ENCODE results near the gene NELL1. TPM values are rescaled to one million over a fixed set of nuclear protein-coding genes. Genes with fewer than 3 reads are reported as not detected.

The NELL1 gene
- total RNA-seq, 1 experiment from 2014 or later = not detected

DNA sequence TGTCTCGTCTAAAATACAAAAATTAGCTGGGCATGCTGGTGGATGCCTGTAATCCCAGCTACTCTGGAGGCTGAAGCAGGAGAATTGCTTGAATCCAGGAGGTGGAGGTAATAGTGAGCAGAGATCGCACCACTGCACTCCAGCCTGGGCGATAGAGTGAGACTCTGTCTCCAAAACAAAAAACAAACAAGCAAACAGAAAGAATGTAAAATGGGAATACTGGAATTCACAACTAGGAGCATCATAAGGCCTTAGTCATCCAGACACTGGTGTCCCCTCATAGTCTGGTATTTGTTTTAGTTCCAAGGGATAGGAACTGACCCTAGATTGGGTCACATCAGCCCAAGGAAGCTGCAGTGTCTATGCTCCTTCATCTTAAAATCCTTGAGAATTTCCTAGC is 520.8 kb downstream of the NELL1 start:
- CTCF ChIA-PET = no interaction called here
- POLR2A ChIA-PET = no interaction called here
- intact Hi-C loops (cut with micrococcal nuclease; ENCODE audit: unreplicated experiment) = no loop called here
- no peak for DNase-seq (ENCODE audit: low read depth, low spot score)
- Histone ChIP-seq H3K4me3 (ENCODE audit: low read depth in 2 of 2, low read length in 2 of 2) (no peak overlapping the region), H3K9me3 (ENCODE audit: control insufficient read depth, insufficient read depth, low read depth, low read length) (no peaks in the 10 kb centered on the region), H3K27me3 (ENCODE audit: control insufficient read depth, insufficient read depth, low read length) (no peaks in the 10 kb centered on the region), H3K36me3 (ENCODE audit: control insufficient read depth, insufficient read depth, low read length) (no peaks in the 10 kb centered on the region), H3K4me1 (ENCODE audit: control insufficient read depth, insufficient read depth, low read length) (no peaks in the 10 kb centered on the region), H3K27ac (ENCODE audit: low read length) (no peak overlapping the region)
- no peak for ATAC-seq
- TF ChIP-seq CTCF (IDR thresholded peaks at IDR 0.05) (no peak), SIN3A (IDR thresholded peaks at IDR 0.05; ENCODE audit: borderline replicate concordance, insufficient read depth, low read depth, low read length) (no peak), POLR2AphosphoS5 (IDR thresholded peaks at IDR 0.05; ENCODE audit: low read depth, low read length) (no peak), TCF7L2 (IDR thresholded peaks at IDR 0.05; ENCODE audit: low read depth, low read length) (no peak)
- TF ChIP-seq, protein P1, sequence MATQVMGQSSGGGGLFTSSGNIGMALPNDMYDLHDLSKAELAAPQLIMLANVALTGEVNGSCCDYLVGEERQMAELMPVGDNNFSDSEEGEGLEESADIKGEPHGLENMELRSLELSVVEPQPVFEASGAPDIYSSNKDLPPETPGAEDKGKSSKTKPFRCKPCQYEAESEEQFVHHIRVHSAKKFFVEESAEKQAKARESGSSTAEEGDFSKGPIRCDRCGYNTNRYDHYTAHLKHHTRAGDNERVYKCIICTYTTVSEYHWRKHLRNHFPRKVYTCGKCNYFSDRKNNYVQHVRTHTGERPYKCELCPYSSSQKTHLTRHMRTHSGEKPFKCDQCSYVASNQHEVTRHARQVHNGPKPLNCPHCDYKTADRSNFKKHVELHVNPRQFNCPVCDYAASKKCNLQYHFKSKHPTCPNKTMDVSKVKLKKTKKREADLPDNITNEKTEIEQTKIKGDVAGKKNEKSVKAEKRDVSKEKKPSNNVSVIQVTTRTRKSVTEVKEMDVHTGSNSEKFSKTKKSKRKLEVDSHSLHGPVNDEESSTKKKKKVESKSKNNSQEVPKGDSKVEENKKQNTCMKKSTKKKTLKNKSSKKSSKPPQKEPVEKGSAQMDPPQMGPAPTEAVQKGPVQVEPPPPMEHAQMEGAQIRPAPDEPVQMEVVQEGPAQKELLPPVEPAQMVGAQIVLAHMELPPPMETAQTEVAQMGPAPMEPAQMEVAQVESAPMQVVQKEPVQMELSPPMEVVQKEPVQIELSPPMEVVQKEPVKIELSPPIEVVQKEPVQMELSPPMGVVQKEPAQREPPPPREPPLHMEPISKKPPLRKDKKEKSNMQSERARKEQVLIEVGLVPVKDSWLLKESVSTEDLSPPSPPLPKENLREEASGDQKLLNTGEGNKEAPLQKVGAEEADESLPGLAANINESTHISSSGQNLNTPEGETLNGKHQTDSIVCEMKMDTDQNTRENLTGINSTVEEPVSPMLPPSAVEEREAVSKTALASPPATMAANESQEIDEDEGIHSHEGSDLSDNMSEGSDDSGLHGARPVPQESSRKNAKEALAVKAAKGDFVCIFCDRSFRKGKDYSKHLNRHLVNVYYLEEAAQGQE (IDR thresholded peaks at IDR 0.05; ENCODE audit: insufficient read depth in 1 of 2, low read depth in 2 of 2, low read length in 1 of 2) = no peak
- no TSS peak for BruUV-seq (replicated peaks)
- in situ Hi-C loops (cut with HindIII; ENCODE audit: low pct_unique_long_range_greater_than_20kb, low sequenced_read_pairs) = no loop called here

- intact Hi-C loops (cut with micrococcal nuclease; ENCODE audit: unreplicated experiment) (no loop called here), in situ Hi-C loops (cut with HindIII; ENCODE audit: low pct_unique_long_range_greater_than_20kb, low sequenced_read_pairs) (no loop called here)
- no peak for DNase-seq (ENCODE audit: low read depth, low spot score)
- H3K4me3 ChIP-seq (ENCODE audit: low read depth in 2 of 2, low read length in 2 of 2) = no peak overlapping the region
- H3K27me3 ChIP-seq (ENCODE audit: control insufficient read depth, insufficient read depth, low read length) = no peaks in the 10 kb centered on the region
- no peaks in the 10 kb centered on the region for H3K4me1 ChIP-seq (ENCODE audit: control insufficient read depth, insufficient read depth, low read length)
- no peak for TF ChIP-seq CTCF (IDR thresholded peaks at IDR 0.05)
- TF ChIP-seq, protein P1 (IDR thresholded peaks at IDR 0.05; ENCODE audit: insufficient read depth in 1 of 2, low read depth in 2 of 2, low read length in 1 of 2) = no peak
- no peak for TF ChIP-seq TCF7L2 (IDR thresholded peaks at IDR 0.05; ENCODE audit: low read depth, low read length)
- TF ChIP-seq SIN3A (IDR thresholded peaks at IDR 0.05; ENCODE audit: borderline replicate concordance, insufficient read depth, low read depth, low read length) = no peak
- no peak for TF ChIP-seq POLR2AphosphoS5 (IDR thresholded peaks at IDR 0.05; ENCODE audit: low read depth, low read length)
- no peaks in the 10 kb centered on the region for H3K36me3 ChIP-seq (ENCODE audit: control insufficient read depth, insufficient read depth, low read length)
- BruUV-seq (replicated peaks) = no TSS peak
- ATAC-seq = no peak
- H3K27ac ChIP-seq (ENCODE audit: low read length) = no peak overlapping the region
- H3K9me3 ChIP-seq (ENCODE audit: control insufficient read depth, insufficient read depth, low read depth, low read length) = no peaks in the 10 kb centered on the region
- ChIA-PET CTCF (no interaction called here), POLR2A (no interaction called here)
These were observed 526.6 kb downstream of the NELL1 start for GRCh38 chr11:21195995-21196394.
